Ishikawa (cell line): Measurements from ENCODE around the gene LRRK2.

Source experiments
- EGR1 ChIP-seq: IDR thresholded peaks from 2 replicates; pipeline ENCODE4 v1.6.1; 2012
- EP300 ChIP-seq: IDR thresholded peaks from 2 replicates; pipeline ENCODE4 v1.6.1; 2012; ENCODE audit warnings: borderline replicate concordance
- FOXM1 ChIP-seq: IDR thresholded peaks from 2 replicates; pipeline ENCODE4 v1.6.1; 2012; ENCODE audit warnings: low read depth, borderline replicate concordance
- MAX ChIP-seq: IDR thresholded peaks from 2 replicates; pipeline ENCODE4 v1.6.1; 2012
- NFIC ChIP-seq: IDR thresholded peaks from 2 replicates; pipeline ENCODE4 v1.6.1; 2012
- REST ChIP-seq: IDR thresholded peaks from 2 replicates; pipeline ENCODE4 v1.6.1; 2012; ENCODE audit warnings: low read depth, mild to moderate bottlenecking
- TAF1 ChIP-seq: IDR thresholded peaks from 2 replicates; pipeline ENCODE4 v1.6.1; 2012; ENCODE audit warnings: low read depth, mild to moderate bottlenecking
- YY1 ChIP-seq: IDR thresholded peaks from 2 replicates; pipeline ENCODE4 v1.6.1; 2012; ENCODE audit warnings: low read depth

GRCh38 chr12:40225984-40226602 lies 1.3 kb downstream of the LRRK2 start:
- no peak for TF ChIP-seq EP300
- no peak for TF ChIP-seq NFIC
- TF ChIP-seq REST, result no peak
- TF ChIP-seq FOXM1, result no peak
- no peak for TF ChIP-seq MAX
- TF ChIP-seq TAF1, result no peak
- TF ChIP-seq EGR1, result no peak
- TF ChIP-seq YY1, result no peak
